HEK293 (cell line): ENCODE measurements around the gene BIRC3.

Experiments
- EGR2 ChIP-seq: fragments of 450-650 bp; formaldehyde crosslinking; IDR thresholded peaks from 2 replicates; pipeline ENCODE4 v1.5.1; 2016; ENCODE audit warnings: low read depth, missing biosample characterization, missing genetic modification characterization
- GLI2 ChIP-seq: fragments of 450-650 bp; formaldehyde crosslinking; IDR thresholded peaks from 2 replicates; pipeline ENCODE4; 2017; ENCODE audit warnings: missing biosample characterization, missing genetic modification characterization, low read depth, borderline replicate concordance
- KLF16 ChIP-seq: fragments of 450-650 bp; formaldehyde crosslinking; IDR thresholded peaks from 2 replicates; pipeline ENCODE4 v1.5.1; 2017; ENCODE audit warnings: missing biosample characterization, missing genetic modification characterization
- KLF7 ChIP-seq: fragments of 450-650 bp; formaldehyde crosslinking; IDR thresholded peaks from 2 replicates; pipeline ENCODE4 v1.5.1; 2016; ENCODE audit warnings: missing biosample characterization, missing genetic modification characterization, borderline replicate concordance
- PBX3 ChIP-seq: sonication (generic); formaldehyde crosslinking; IDR thresholded peaks from 2 replicates; pipeline ENCODE4 v1.8.1; 2022; ENCODE audit warnings: mild to moderate bottlenecking, moderate library complexity, missing genetic modification reagents
- PRDM1 ChIP-seq: fragments of 450-650 bp; formaldehyde crosslinking; IDR thresholded peaks from 2 replicates; pipeline ENCODE4; 2016; ENCODE audit warnings: missing biosample characterization, missing genetic modification characterization
- SALL2 ChIP-seq: fragments of 450-650 bp; formaldehyde crosslinking; IDR thresholded peaks from 2 replicates; pipeline ENCODE4 v1.5.0; 2017; ENCODE audit warnings: missing biosample characterization, mild to moderate bottlenecking, missing genetic modification characterization, borderline replicate concordance
- SP2 ChIP-seq: fragments of 450-650 bp; formaldehyde crosslinking; IDR thresholded peaks from 2 replicates; pipeline ENCODE4 v1.5.1; 2016; ENCODE audit warnings: missing biosample characterization, missing genetic modification characterization
- SP7 ChIP-seq: fragments of 450-650 bp; formaldehyde crosslinking; IDR thresholded peaks from 2 replicates; pipeline ENCODE4 v1.5.1; 2016; ENCODE audit warnings: missing biosample characterization, missing genetic modification characterization
- WT1 ChIP-seq: fragments of 450-650 bp; formaldehyde crosslinking; IDR thresholded peaks from 2 replicates; pipeline ENCODE4 v1.5.1; 2016; ENCODE audit warnings: missing biosample characterization, missing genetic modification characterization
- ZBTB7A ChIP-seq: fragments of 450-650 bp; formaldehyde crosslinking; IDR thresholded peaks from 2 replicates; pipeline ENCODE4 v1.5.1; 2016; ENCODE audit warnings: low read depth, missing biosample characterization, missing genetic modification characterization
- ZFP37 ChIP-seq: fragments of 450-650 bp; formaldehyde crosslinking; IDR thresholded peaks from 2 replicates; pipeline ENCODE4 v1.5.1; 2016; ENCODE audit warnings: missing biosample characterization, missing genetic modification characterization
- ZNF133 ChIP-seq: fragments of 450-650 bp; formaldehyde crosslinking; IDR thresholded peaks from 2 replicates; pipeline ENCODE4 v1.5.1; 2016; ENCODE audit warnings: missing biosample characterization, missing genetic modification characterization
- ZNF140 ChIP-seq: fragments of 450-650 bp; formaldehyde crosslinking; IDR thresholded peaks from 2 replicates; pipeline ENCODE4 v1.5.1; 2016; ENCODE audit warnings: missing biosample characterization, missing genetic modification characterization
- ZNF146 ChIP-seq: fragments of 450-650 bp; formaldehyde crosslinking; IDR thresholded peaks from 2 replicates; pipeline ENCODE4 v1.5.1; 2016; ENCODE audit warnings: missing biosample characterization, missing genetic modification characterization
- ZNF202 ChIP-seq: fragments of 450-650 bp; formaldehyde crosslinking; IDR thresholded peaks from 2 replicates; pipeline ENCODE4 v1.5.1; 2016; ENCODE audit warnings: missing biosample characterization, missing genetic modification characterization, borderline replicate concordance
- ZNF211 ChIP-seq: fragments of 450-650 bp; formaldehyde crosslinking; IDR thresholded peaks from 2 replicates; pipeline ENCODE4 v1.5.1; 2016; ENCODE audit warnings: low read depth, missing biosample characterization, missing genetic modification characterization
- ZNF23 ChIP-seq: fragments of 450-650 bp; formaldehyde crosslinking; IDR thresholded peaks from 2 replicates; pipeline ENCODE4 v1.5.1; 2016; ENCODE audit warnings: missing biosample characterization, missing genetic modification characterization, borderline replicate concordance
- ZNF239 ChIP-seq: fragments of 450-650 bp; formaldehyde crosslinking; IDR thresholded peaks from 2 replicates; pipeline ENCODE4 v1.5.1; 2016; ENCODE audit warnings: missing biosample characterization, missing genetic modification characterization
- ZNF24 ChIP-seq: fragments of 450-650 bp; formaldehyde crosslinking; IDR thresholded peaks from 2 replicates; pipeline ENCODE4 v1.5.1; 2016; ENCODE audit warnings: missing biosample characterization, missing genetic modification characterization
- ZNF274 ChIP-seq, 2 experiments: fragments of 200-500 bp in 1 of 2; fragments of 450-650 bp in 1 of 2; sonication (Bioruptor generic) in 1 of 2; formaldehyde crosslinking in 1 of 2; IDR thresholded peaks; 2 replicates each; pipeline versions ENCODE4 v1.5.1 to v1.6.1; 2014 to 2016; ENCODE audit warnings: borderline replicate concordance in 1 of 2, inconsistent platforms in 1 of 2, low read length in 1 of 2, missing biosample characterization in 1 of 2, missing genetic modification characterization in 1 of 2
- ZNF302 ChIP-seq: fragments of 450-650 bp; formaldehyde crosslinking; IDR thresholded peaks from 2 replicates; pipeline ENCODE4 v1.5.1; 2016; ENCODE audit warnings: missing biosample characterization, missing genetic modification characterization, low read depth
- ZNF354C ChIP-seq: fragments of 450-650 bp; formaldehyde crosslinking; IDR thresholded peaks from 2 replicates; pipeline ENCODE4 v1.5.1; 2016; ENCODE audit warnings: missing biosample characterization, missing genetic modification characterization, low read depth, borderline replicate concordance
- ZNF529 ChIP-seq: fragments of 450-650 bp; formaldehyde crosslinking; IDR thresholded peaks from 2 replicates; pipeline ENCODE4 v1.5.1; 2017; ENCODE audit warnings: missing genetic modification characterization, missing biosample characterization; ENCODE audit not compliant: insufficient replicate concordance
- ZNF580 ChIP-seq: fragments of 450-650 bp; formaldehyde crosslinking; IDR thresholded peaks from 2 replicates; pipeline ENCODE4 v1.5.1; 2016; ENCODE audit warnings: missing biosample characterization, missing genetic modification characterization
- ZNF596 ChIP-seq: fragments of 450-650 bp; IDR thresholded peaks from 2 replicates; pipeline ENCODE4 v1.5.0; 2018; ENCODE audit warnings: missing biosample characterization, mild to moderate bottlenecking, missing genetic modification characterization, moderate library complexity
- ZNF623 ChIP-seq: fragments of 450-650 bp; formaldehyde crosslinking; IDR thresholded peaks from 2 replicates; pipeline ENCODE4 v1.5.1; 2016; ENCODE audit warnings: missing biosample characterization, missing genetic modification characterization
- ZNF629 ChIP-seq: fragments of 450-650 bp; formaldehyde crosslinking; IDR thresholded peaks from 2 replicates; pipeline ENCODE4 v1.5.1; 2017; ENCODE audit warnings: missing biosample characterization, missing genetic modification characterization
- ZNF843 ChIP-seq: fragments of 450-650 bp; formaldehyde crosslinking; IDR thresholded peaks from 2 replicates; pipeline ENCODE4 v1.5.1; 2016; ENCODE audit warnings: missing biosample characterization, missing genetic modification characterization
- ZSCAN30 ChIP-seq: fragments of 450-650 bp; IDR thresholded peaks from 2 replicates; pipeline ENCODE4 v1.5.1; 2018; ENCODE audit warnings: missing biosample characterization, mild to moderate bottlenecking, missing genetic modification characterization, moderate library complexity
- TF ChIP-seq, protein P1 (sequence below): fragments of 450-650 bp; formaldehyde crosslinking; IDR thresholded peaks from 2 replicates; pipeline ENCODE4 v1.5.1; 2016; ENCODE audit warnings: missing biosample characterization, missing genetic modification characterization, low read depth
- TF ChIP-seq, protein P2 (sequence below): fragments of 450-650 bp; formaldehyde crosslinking; IDR thresholded peaks from 2 replicates; pipeline ENCODE4 v1.5.1; 2016; ENCODE audit warnings: missing biosample characterization, missing genetic modification characterization, borderline replicate concordance

The BIRC3 gene

GRCh38 chr11:102317099-102317767 is at the start of gene BIRC3 (continued):
- 0 out of 2 replicates have a peak, but pooled peaks have one; percentile 31 for TF ChIP-seq ZNF580 (tag by site-specific recombination)
- TF ChIP-seq WT1 (tag by site-specific recombination) = 0 out of 2 replicates have a peak, but pooled peaks have one; percentile 15
- peak; percentile 52 for TF ChIP-seq KLF16 (tag by site-specific recombination)
- no peak; the same call in none of the 2 replicates for TF ChIP-seq SP2 (tag by site-specific recombination)
- TF ChIP-seq ZNF596 (tag by site-specific recombination) = no peak
- no peak for TF ChIP-seq ZNF140 (tag by site-specific recombination)
- TF ChIP-seq ZBTB7A (tag by site-specific recombination) = no peak
- TF ChIP-seq PRDM1 (tag by site-specific recombination) = no peak
- TF ChIP-seq SALL2 = no peak
- 0 out of 2 replicates have a peak, but pooled peaks have one; percentile 26 for TF ChIP-seq ZNF146
- no peak for TF ChIP-seq PBX3 (CRISPR knock-in tag)
- TF ChIP-seq ZNF239 = no peak
- TF ChIP-seq ZNF274 (IDR thresholded peaks at IDR 0.05; ENCODE audit: low read length) = no peak
- TF ChIP-seq ZNF274 (tag by site-specific recombination; IDR thresholded peaks at IDR 0.05; ENCODE audit: borderline replicate concordance) = no peak
- TF ChIP-seq ZFP37 = peak; percentile 75
- TF ChIP-seq GLI2 (tag by site-specific recombination) = no peak
- peak; percentile 67 for TF ChIP-seq ZNF843 (tag by site-specific recombination)
- no peak for TF ChIP-seq ZNF302
- TF ChIP-seq ZNF529 = no peak
- 0 out of 2 replicates have a peak, but pooled peaks have one; percentile 61 for TF ChIP-seq ZNF24 (tag by site-specific recombination)
- no peak for TF ChIP-seq KLF7 (tag by site-specific recombination)
- TF ChIP-seq SP7 (tag by site-specific recombination) = peak; percentile 77
- TF ChIP-seq ZNF629 (tag by site-specific recombination) = peak; percentile 81
- TF ChIP-seq, protein P1, sequence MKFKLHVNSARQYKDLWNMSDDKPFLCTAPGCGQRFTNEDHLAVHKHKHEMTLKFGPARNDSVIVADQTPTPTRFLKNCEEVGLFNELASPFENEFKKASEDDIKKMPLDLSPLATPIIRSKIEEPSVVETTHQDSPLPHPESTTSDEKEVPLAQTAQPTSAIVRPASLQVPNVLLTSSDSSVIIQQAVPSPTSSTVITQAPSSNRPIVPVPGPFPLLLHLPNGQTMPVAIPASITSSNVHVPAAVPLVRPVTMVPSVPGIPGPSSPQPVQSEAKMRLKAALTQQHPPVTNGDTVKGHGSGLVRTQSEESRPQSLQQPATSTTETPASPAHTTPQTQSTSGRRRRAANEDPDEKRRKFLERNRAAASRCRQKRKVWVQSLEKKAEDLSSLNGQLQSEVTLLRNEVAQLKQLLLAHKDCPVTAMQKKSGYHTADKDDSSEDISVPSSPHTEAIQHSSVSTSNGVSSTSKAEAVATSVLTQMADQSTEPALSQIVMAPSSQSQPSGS (tag by site-specific recombination) = no peak
- 0 out of 2 replicates have a peak, but pooled peaks have one; percentile 14 for TF ChIP-seq ZSCAN30
- no peak for TF ChIP-seq ZNF23 (tag by site-specific recombination)
- peak; percentile 65; the same call in 1 of the 2 replicates for TF ChIP-seq EGR2 (tag by site-specific recombination)
- no peak for TF ChIP-seq ZNF211 (tag by site-specific recombination)
- TF ChIP-seq ZNF623 (tag by site-specific recombination) = 0 out of 2 replicates have a peak, but pooled peaks have one; percentile 13
- TF ChIP-seq, protein P2, sequence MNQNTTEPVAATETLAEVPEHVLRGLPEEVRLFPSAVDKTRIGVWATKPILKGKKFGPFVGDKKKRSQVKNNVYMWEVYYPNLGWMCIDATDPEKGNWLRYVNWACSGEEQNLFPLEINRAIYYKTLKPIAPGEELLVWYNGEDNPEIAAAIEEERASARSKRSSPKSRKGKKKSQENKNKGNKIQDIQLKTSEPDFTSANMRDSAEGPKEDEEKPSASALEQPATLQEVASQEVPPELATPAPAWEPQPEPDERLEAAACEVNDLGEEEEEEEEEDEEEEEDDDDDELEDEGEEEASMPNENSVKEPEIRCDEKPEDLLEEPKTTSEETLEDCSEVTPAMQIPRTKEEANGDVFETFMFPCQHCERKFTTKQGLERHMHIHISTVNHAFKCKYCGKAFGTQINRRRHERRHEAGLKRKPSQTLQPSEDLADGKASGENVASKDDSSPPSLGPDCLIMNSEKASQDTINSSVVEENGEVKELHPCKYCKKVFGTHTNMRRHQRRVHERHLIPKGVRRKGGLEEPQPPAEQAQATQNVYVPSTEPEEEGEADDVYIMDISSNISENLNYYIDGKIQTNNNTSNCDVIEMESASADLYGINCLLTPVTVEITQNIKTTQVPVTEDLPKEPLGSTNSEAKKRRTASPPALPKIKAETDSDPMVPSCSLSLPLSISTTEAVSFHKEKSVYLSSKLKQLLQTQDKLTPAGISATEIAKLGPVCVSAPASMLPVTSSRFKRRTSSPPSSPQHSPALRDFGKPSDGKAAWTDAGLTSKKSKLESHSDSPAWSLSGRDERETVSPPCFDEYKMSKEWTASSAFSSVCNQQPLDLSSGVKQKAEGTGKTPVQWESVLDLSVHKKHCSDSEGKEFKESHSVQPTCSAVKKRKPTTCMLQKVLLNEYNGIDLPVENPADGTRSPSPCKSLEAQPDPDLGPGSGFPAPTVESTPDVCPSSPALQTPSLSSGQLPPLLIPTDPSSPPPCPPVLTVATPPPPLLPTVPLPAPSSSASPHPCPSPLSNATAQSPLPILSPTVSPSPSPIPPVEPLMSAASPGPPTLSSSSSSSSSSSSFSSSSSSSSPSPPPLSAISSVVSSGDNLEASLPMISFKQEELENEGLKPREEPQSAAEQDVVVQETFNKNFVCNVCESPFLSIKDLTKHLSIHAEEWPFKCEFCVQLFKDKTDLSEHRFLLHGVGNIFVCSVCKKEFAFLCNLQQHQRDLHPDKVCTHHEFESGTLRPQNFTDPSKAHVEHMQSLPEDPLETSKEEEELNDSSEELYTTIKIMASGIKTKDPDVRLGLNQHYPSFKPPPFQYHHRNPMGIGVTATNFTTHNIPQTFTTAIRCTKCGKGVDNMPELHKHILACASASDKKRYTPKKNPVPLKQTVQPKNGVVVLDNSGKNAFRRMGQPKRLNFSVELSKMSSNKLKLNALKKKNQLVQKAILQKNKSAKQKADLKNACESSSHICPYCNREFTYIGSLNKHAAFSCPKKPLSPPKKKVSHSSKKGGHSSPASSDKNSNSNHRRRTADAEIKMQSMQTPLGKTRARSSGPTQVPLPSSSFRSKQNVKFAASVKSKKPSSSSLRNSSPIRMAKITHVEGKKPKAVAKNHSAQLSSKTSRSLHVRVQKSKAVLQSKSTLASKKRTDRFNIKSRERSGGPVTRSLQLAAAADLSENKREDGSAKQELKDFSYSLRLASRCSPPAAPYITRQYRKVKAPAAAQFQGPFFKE = no peak
- no peak for TF ChIP-seq ZNF354C (tag by site-specific recombination)
- TF ChIP-seq ZNF202 (tag by site-specific recombination) = no peak
- no peak for TF ChIP-seq ZNF133 (tag by site-specific recombination)
